HCT116 (cell line): ENCODE results near the gene AP1G1. TPM values are rescaled to one million over a fixed set of nuclear protein-coding genes. Genes with fewer than 3 reads are reported as not detected.

ENCODE experiments used
- ATAC-seq: fragments of 200-7000 bp; cut with Tn5 transposase; 2 replicates; pipeline ENCODE4 v1.9.1; 2020; ENCODE audit warnings: mild to moderate bottlenecking, moderate library complexity
- BruUV-seq: library from RNA; stranded (reverse); fragments of 400-500 nt; replicated peaks from 2 replicates; lab custom pipeline; 2021; lab: Mats Ljungman, UMichigan
- CTCF ChIA-PET: fragments of 300-600 bp; sonication (Branson Sonifier 250); formaldehyde crosslinking; loops from one replicate; lab custom pipeline; 2021; ENCODE audit warnings: antibody characterized with exemption; lab: Charles Lee
- POLR2A ChIA-PET: fragments of 300-600, 350-600 bp; sonication (Branson Sonifier 250); formaldehyde crosslinking; loops from one replicate; lab custom pipeline; 2021; ENCODE audit warnings: antibody characterized with exemption; lab: Charles Lee
- RAD21 ChIA-PET, 2 experiments: fragments of 300-600 bp; sonication (Branson Sonifier 250); formaldehyde crosslinking; loops; one replicate each; lab custom pipeline; 2023; ENCODE audit warnings: low total read pairs in 2 of 2; ENCODE audit not compliant: uncharacterized antibody in 2 of 2, unreplicated experiment in 2 of 2, low non-redundant PET in 1 of 2; lab: Charles Lee
- DNase-seq: peaks from one replicate; pipeline ENCODE4 v3.0.0-alpha.2; 2010; ENCODE audit warnings: low read depth, low spot score
- H2AFZ ChIP-seq: fragments of 200-600 bp; shearing (Covaris generic), sonication (generic); 2 replicates; pipeline ENCODE4 v1.6.1; 2017; ENCODE audit warnings: low read depth, mixed run types, mixed read lengths, antibody characterized with exemption, low read length; ENCODE audit not compliant: poor library complexity, severe bottlenecking
- H3K27ac ChIP-seq: 2 replicates; pipeline ENCODE4 v1.5.1; 2012; ENCODE audit warnings: low read depth, low read length
- H3K27me3 ChIP-seq: fragments of 200-600 bp; sonication (generic); 2 replicates; pipeline ENCODE4 v1.6.1; 2016; ENCODE audit warnings: mixed run types, low read length, mixed read lengths; ENCODE audit not compliant: insufficient read depth
- H3K36me3 ChIP-seq, 2 experiments: fragments of 200-500 bp in 1 of 2; fragments of 200-600 bp in 1 of 2; sonication (Bioruptor generic) in 1 of 2; sonication (generic) in 1 of 2; 2 replicates each; pipeline versions ENCODE4 v1.5.1 to v1.6.1; 2014 to 2016; ENCODE audit warnings: low read length in 2 of 2, inconsistent platforms in 1 of 2, mixed read lengths in 1 of 2, mixed run types in 1 of 2; ENCODE audit not compliant: insufficient read depth in 2 of 2, control insufficient read depth in 1 of 2
- H3K4me1 ChIP-seq, 2 experiments: fragments of 200-600 bp in 1 of 2; sonication (generic) in 1 of 2; 2 replicates each; pipeline versions ENCODE4 v1.5.1 to v1.6.1; 2012 to 2017; ENCODE audit warnings: low read length in 2 of 2, inconsistent platforms in 1 of 2, mild to moderate bottlenecking in 1 of 2, mixed read lengths in 1 of 2, mixed run types in 1 of 2, moderate library complexity in 1 of 2; ENCODE audit not compliant: insufficient read depth in 2 of 2, control insufficient read depth in 1 of 2
- H3K4me2 ChIP-seq: fragments of 200-600 bp; sonication (generic); 2 replicates; pipeline ENCODE4 v1.6.1; 2017; ENCODE audit warnings: mixed run types, low read length, mixed read lengths
- H3K4me3 ChIP-seq, 2 experiments: fragments of 200-600 bp in 1 of 2; sonication (generic) in 1 of 2; replicated peaks in 1 of 2; 2 replicates each; pipeline ENCODE4 v1.5.1; 2011 to 2016; ENCODE audit warnings: low read length in 2 of 2, control low read depth in 1 of 2, low read depth in 1 of 2, mild to moderate bottlenecking in 1 of 2, mixed read lengths in 1 of 2, mixed run types in 1 of 2
- H3K79me2 ChIP-seq: fragments of 200-600 bp; sonication (generic); 2 replicates; pipeline ENCODE4 v1.6.1; 2017; ENCODE audit warnings: mild to moderate bottlenecking, mixed run types, low read length, moderate library complexity, mixed read lengths; ENCODE audit not compliant: insufficient read depth
- H3K9ac ChIP-seq: fragments of 200-600 bp; sonication (generic); 2 replicates; pipeline ENCODE4 v1.6.1; 2016; ENCODE audit warnings: low read length, mixed read lengths
- H3K9me2 ChIP-seq: fragments of 200-600 bp; sonication (generic), shearing (Covaris generic); 2 replicates; pipeline ENCODE4 v1.6.1; 2017; ENCODE audit warnings: mixed run types, mild to moderate bottlenecking, moderate library complexity; ENCODE audit not compliant: insufficient read depth
- H3K9me3 ChIP-seq, 2 experiments: fragments of 200-500 bp in 1 of 2; fragments of 200-600 bp in 1 of 2; sonication (Bioruptor generic) in 1 of 2; sonication (generic) in 1 of 2; 2 replicates each; pipeline ENCODE4 v1.6.1; 2014 to 2017; ENCODE audit warnings: low read length in 2 of 2, mixed read lengths in 2 of 2, inconsistent platforms in 1 of 2, low read depth in 1 of 2, mild to moderate bottlenecking in 1 of 2, mixed run types in 1 of 2, moderate library complexity in 1 of 2; ENCODE audit not compliant: control insufficient read depth in 1 of 2, insufficient read depth in 1 of 2
- H4K20me1 ChIP-seq: fragments of 200-600 bp; sonication (generic), shearing (Covaris generic); 2 replicates; pipeline ENCODE4 v1.6.1; 2017; ENCODE audit warnings: mixed run types, mild to moderate bottlenecking, moderate library complexity; ENCODE audit not compliant: insufficient read depth
- CBX3 ChIP-seq: IDR thresholded peaks from 2 replicates; pipeline ENCODE4 v1.6.1; 2012; ENCODE audit warnings: low read depth
- CTCF ChIP-seq, 3 experiments: fragments of 200-600 bp in 1 of 3; sonication (generic) in 1 of 3; IDR thresholded peaks in 2 of 3; conservative IDR thresholded peaks in 1 of 3; 2 replicates each; pipeline ENCODE4 v1.5.1; 2012 to 2017; ENCODE audit warnings: low read depth in 2 of 3, low read length in 2 of 3, antibody characterized with exemption in 1 of 3, borderline replicate concordance in 1 of 3, control low read depth in 1 of 3, mild to moderate bottlenecking in 1 of 3, mixed read lengths in 1 of 3, mixed run types in 1 of 3, moderate library complexity in 1 of 3; ENCODE audit not compliant: insufficient read depth in 1 of 3
- EGR1 ChIP-seq: IDR thresholded peaks from 2 replicates; pipeline ENCODE4 v1.6.1; 2012; ENCODE audit warnings: low read depth
- FOSL1 ChIP-seq: IDR thresholded peaks from 2 replicates; pipeline ENCODE4 v1.6.1; 2012; ENCODE audit warnings: low read depth
- JUND ChIP-seq: IDR thresholded peaks from 2 replicates; pipeline ENCODE4 v1.6.1; 2012
- MAX ChIP-seq: IDR thresholded peaks from 2 replicates; pipeline ENCODE4 v1.6.1; 2012
- POLR2A ChIP-seq: IDR thresholded peaks from 2 replicates; pipeline ENCODE4 v1.7.0; 2011; ENCODE audit warnings: borderline replicate concordance; ENCODE audit not compliant: insufficient read depth, insufficient read length; ENCODE audit errors: extremely low read depth
- POLR2AphosphoS5 ChIP-seq: IDR thresholded peaks from 2 replicates; pipeline ENCODE4 v1.6.1; 2011; ENCODE audit warnings: mild to moderate bottlenecking, low read depth, low read length, moderate library complexity
- RAD21 ChIP-seq: IDR thresholded peaks from 2 replicates; pipeline ENCODE4 v1.6.1; 2012; ENCODE audit warnings: low read depth, mild to moderate bottlenecking
- SP1 ChIP-seq: IDR thresholded peaks from 2 replicates; pipeline ENCODE4 v1.6.1; 2012; ENCODE audit warnings: low read depth
- SRF ChIP-seq: IDR thresholded peaks from 2 replicates; pipeline ENCODE4 v1.6.1; 2012; ENCODE audit warnings: low read depth
- YY1 ChIP-seq: IDR thresholded peaks from 2 replicates; pipeline ENCODE4 v1.6.1; 2011; ENCODE audit warnings: low read length, low read depth, moderate library complexity, mild to moderate bottlenecking; ENCODE audit not compliant: insufficient replicate concordance; ENCODE audit errors: extremely low read depth
- ZBTB33 ChIP-seq: IDR thresholded peaks from 2 replicates; pipeline ENCODE4 v1.6.1; 2011; ENCODE audit warnings: mild to moderate bottlenecking, low read length, moderate library complexity; ENCODE audit not compliant: insufficient replicate concordance; ENCODE audit errors: extremely low read depth
- ZFX ChIP-seq: fragments of 450-650 bp; IDR thresholded peaks from 2 replicates; pipeline ENCODE4 v1.6.1; 2017
- ZNF274 ChIP-seq: fragments of 200-500 bp; sonication (Bioruptor generic); IDR thresholded peaks from 2 replicates; pipeline ENCODE4 v1.6.1; 2014; ENCODE audit warnings: mild to moderate bottlenecking, low read depth, low read length, inconsistent platforms
- intact Hi-C: fragments of 100-400 bp; cut with micrococcal nuclease; formaldehyde crosslinking; loops from 2 replicates; pipeline ENCODE4 v1.10.0; 2022
- total RNA-seq: library from RNA; stranded (reverse); gene quantifications from one replicate; pipeline ENCODE4 v1.2.1, GENCODE V29; 2021; ENCODE audit not compliant: unreplicated experiment

Gene AP1G1
- total RNA-seq, 1 experiment from 2014 or later = 70.2 TPM

GRCh38 chr16:71761097-71761496 is 47.5 kb downstream of the AP1G1 start:
- peaks cover 3% of the 10 kb centered on the region; the same call in 1 of the 2 replicates for H4K20me1 ChIP-seq
- no peaks in the 10 kb centered on the region for H3K4me1 ChIP-seq
- intact Hi-C loops = no loop called here
- peaks cover 4% of the 10 kb centered on the region; the same call in 1 of the 2 replicates for H3K79me2 ChIP-seq
- no peak for TF ChIP-seq SRF
- no peak for TF ChIP-seq RAD21
- TF ChIP-seq ZBTB33 = no peak
- TF ChIP-seq SP1 = no peak
- no peak for TF ChIP-seq ZFX
- no peak for TF ChIP-seq FOSL1
- no peak for TF ChIP-seq MAX
- no peak for TF ChIP-seq YY1
- TF ChIP-seq CTCF (IDR thresholded peaks at IDR 0.05 in 2 of 3, conservative IDR thresholded peaks at IDR 0.05 in 1 of 3; ENCODE audit: borderline replicate concordance in 1 of 3, insufficient read depth in 1 of 3, low read depth in 2 of 3, low read length in 2 of 3) = no peak
- no peak for TF ChIP-seq JUND
- TF ChIP-seq EGR1 = no peak
- TF ChIP-seq POLR2AphosphoS5 = no peak
- no peak for TF ChIP-seq CBX3
- no peak for TF ChIP-seq ZNF274
- no peak for TF ChIP-seq POLR2A
- TF ChIP-seq, all 23 proteins: peak for 0
- H3K36me3 ChIP-seq = peaks cover 23 to 31% of the 10 kb centered on the region in 2 experiments
- no peak overlapping the region for H3K9ac ChIP-seq
- no peak overlapping the region for H3K27ac ChIP-seq
- ATAC-seq (no peak), DNase-seq (no peak)
- no peak overlapping the region for H3K4me2 ChIP-seq
- no TSS peak for BruUV-seq
- no peaks in the 10 kb centered on the region for H3K27me3 ChIP-seq
- no peak overlapping the region for H3K4me3 ChIP-seq
- ChIA-PET CTCF (no interaction called here), POLR2A (no interaction called here), RAD21 (no interaction called here)
- H3K9me3 ChIP-seq = no peaks in the 10 kb centered on the region
- no peaks in the 10 kb centered on the region for H3K9me2 ChIP-seq
- H2AFZ ChIP-seq = no peak overlapping the region
